Activated T-helper 2 cell treated with anti-CD3 and anti-CD28 coated beads, Interferon-gamma antibody, Interleukin-2, Interleukin-4, amounts not matched to agents 10 μg/mL and 5 μg/mL and 100 μg/mL, durations not matched to agents 14 hours and 24 hours and 36 hours (primary cell): ENCODE data around the gene UMODL1. TPM values are rescaled to one million over a fixed set of nuclear protein-coding genes. Genes with fewer than 3 reads are reported as not detected.
A peak's percentile ranks its signal among the peaks of the same experiment; 100 is the strongest.

Source experiments
- DNase-seq: peaks from one replicate; pipeline ENCODE4 v3.0.0; 2021; ENCODE audit warnings: low spot score
- H3K27ac Mint-ChIP-seq: one replicate; pipeline ENCODE4 v1.8.0; 2021; ENCODE audit warnings: mixed read lengths
- H3K27me3 Mint-ChIP-seq: one replicate; pipeline ENCODE4 v1.8.0; 2021; ENCODE audit warnings: low read depth, mixed read lengths
- H3K36me3 Mint-ChIP-seq: one replicate; pipeline ENCODE4 v1.8.0; 2021; ENCODE audit warnings: low read depth, mixed read lengths
- H3K4me1 Mint-ChIP-seq: one replicate; pipeline ENCODE4 v1.8.0; 2021; ENCODE audit warnings: low read depth, mixed read lengths
- H3K4me3 Mint-ChIP-seq: one replicate; pipeline ENCODE4 v1.8.0; 2021; ENCODE audit warnings: low read depth, mild to moderate bottlenecking, moderate library complexity, mixed read lengths
- H3K9me3 Mint-ChIP-seq: one replicate; pipeline ENCODE4 v1.8.0; 2021; ENCODE audit warnings: mixed read lengths
- intact Hi-C: fragments of 100-400 bp; cut with micrococcal nuclease; formaldehyde crosslinking; loops from one replicate; pipeline ENCODE4 v1.15.1; 2023
- total RNA-seq: library from RNA; stranded (reverse); gene quantifications from 2 replicates; pipeline ENCODE4 v1.2.3, GENCODE V29; 2022

The UMODL1 gene
- total RNA-seq, 1 donor from 2014 or later: not detected

DNA sequence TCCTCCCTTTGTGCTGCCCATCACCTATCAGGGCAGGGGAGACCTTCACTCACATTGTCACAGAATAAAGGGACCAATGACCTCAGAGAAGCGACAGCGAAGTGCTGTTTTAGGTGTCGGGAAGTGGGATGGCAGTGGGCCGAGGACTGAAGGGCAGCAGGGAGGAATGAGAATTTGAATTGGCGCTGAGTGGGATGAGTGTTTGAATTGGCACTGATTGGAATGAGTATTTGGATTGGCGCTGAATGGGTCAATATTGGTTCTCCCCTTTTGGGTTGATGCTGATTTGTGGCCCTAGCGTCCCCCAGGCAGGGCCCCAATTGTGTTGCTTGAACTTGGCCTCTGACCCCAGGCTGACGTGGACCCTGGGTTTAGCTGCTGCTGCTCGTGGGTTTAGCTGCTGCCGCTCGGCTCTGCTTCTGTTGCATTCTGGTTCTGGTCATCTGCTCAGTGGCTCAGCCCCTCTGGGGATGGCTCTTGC is 12.4 kb upstream of the UMODL1 start:
- Mint-ChIP-seq H3K36me3 (no peaks in the 10 kb centered on the region), H3K27ac (no peak overlapping the region), H3K27me3 (peaks cover 4% of the 10 kb centered on the region), H3K4me3 (no peak overlapping the region), H3K9me3 (no peaks in the 10 kb centered on the region), H3K4me1 (peaks cover 33% of the 10 kb centered on the region)
- DNase-seq: no peak
- intact Hi-C loops: no loop called here

DNA sequence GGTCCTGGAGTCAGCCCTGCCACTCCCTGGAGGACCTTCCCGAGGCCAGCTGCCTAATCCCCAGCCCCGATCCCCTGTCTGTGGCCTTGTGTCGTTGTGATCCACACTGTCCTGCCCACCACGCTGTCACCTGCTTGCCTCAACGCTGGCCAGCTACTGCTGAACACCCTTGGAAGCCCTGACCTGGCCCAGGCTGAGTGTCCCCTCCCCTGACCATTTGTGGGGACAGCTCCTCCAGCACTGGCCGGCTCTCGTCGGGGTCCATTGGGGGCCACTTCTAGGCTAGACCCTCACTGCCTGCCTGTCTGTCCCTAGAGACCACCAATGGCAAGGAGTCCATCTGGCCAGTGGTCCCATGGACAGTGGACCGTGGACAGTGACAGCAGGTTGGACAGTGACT is 12.0 kb upstream of the UMODL1 start:
- Mint-ChIP-seq H3K27ac (no peak overlapping the region), H3K36me3 (no peaks in the 10 kb centered on the region), H3K27me3 (peaks cover 4% of the 10 kb centered on the region), H3K4me1 (peaks cover 38% of the 10 kb centered on the region), H3K9me3 (no peaks in the 10 kb centered on the region), H3K4me3 (no peak overlapping the region)
- DNase-seq: no peak
- intact Hi-C loops: no loop called here

DNA sequence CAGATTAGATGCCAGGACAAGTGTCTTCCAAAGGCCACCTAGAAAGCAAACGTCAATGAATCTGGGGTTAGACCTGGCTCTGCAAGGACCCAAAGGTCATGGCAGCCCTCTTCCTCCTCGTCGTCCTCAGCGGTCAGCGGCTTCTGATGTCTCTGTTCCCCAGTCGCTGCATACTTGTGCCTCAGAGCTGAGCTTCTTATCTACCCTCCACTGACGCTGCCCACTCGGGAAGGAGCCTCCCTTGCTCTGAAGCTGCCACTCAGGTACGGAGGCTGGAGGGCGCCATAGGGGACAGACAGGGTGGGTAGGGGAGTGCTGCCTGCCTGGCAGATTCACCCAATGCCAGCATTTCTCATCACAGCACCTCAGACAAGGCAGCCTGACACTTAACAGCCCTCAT is 11.4 kb upstream of the UMODL1 start:
- no peak overlapping the region for H3K27ac Mint-ChIP-seq
- H3K27me3 Mint-ChIP-seq: peaks cover 4% of the 10 kb centered on the region
- H3K36me3 Mint-ChIP-seq: no peaks in the 10 kb centered on the region
- no peak for DNase-seq
- H3K4me1 Mint-ChIP-seq: peaks cover 42% of the 10 kb centered on the region
- no peaks in the 10 kb centered on the region for H3K9me3 Mint-ChIP-seq
- intact Hi-C loops: loop anchor here (5.0 kb wide), 1 partner anchor 48 kb away; no protein-coding TSS in a partner anchor
- no peak overlapping the region for H3K4me3 Mint-ChIP-seq

DNA sequence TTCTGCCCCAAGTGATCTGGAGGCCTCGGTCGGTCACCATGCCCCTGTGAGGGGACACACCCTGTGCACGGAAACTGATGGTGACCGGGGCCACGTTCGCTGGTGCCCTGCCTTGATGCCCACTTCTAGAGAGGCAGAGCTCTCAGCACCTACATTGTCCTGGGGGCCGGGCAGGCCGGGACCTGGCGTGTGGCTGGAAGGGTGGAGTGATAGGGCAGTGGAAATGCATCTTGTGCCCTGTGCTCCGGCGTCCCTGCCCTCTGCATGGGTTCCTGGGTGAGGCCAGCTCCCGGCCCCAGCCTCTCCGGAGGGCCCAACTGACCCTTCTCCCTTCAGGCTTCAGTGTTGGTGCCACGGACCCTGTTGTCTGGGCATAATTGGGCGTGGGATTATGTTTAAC is 11.0 kb upstream of the UMODL1 start:
- intact Hi-C loops: loop anchor here (5.0 kb wide), 1 partner anchor 47 kb away; no protein-coding TSS in a partner anchor
- Mint-ChIP-seq H3K4me1 (peaks cover 42% of the 10 kb centered on the region), H3K27me3 (peaks cover 4% of the 10 kb centered on the region), H3K36me3 (no peaks in the 10 kb centered on the region), H3K27ac (no peak overlapping the region), H3K9me3 (no peaks in the 10 kb centered on the region), H3K4me3 (no peak overlapping the region)
- no peak for DNase-seq

DNA sequence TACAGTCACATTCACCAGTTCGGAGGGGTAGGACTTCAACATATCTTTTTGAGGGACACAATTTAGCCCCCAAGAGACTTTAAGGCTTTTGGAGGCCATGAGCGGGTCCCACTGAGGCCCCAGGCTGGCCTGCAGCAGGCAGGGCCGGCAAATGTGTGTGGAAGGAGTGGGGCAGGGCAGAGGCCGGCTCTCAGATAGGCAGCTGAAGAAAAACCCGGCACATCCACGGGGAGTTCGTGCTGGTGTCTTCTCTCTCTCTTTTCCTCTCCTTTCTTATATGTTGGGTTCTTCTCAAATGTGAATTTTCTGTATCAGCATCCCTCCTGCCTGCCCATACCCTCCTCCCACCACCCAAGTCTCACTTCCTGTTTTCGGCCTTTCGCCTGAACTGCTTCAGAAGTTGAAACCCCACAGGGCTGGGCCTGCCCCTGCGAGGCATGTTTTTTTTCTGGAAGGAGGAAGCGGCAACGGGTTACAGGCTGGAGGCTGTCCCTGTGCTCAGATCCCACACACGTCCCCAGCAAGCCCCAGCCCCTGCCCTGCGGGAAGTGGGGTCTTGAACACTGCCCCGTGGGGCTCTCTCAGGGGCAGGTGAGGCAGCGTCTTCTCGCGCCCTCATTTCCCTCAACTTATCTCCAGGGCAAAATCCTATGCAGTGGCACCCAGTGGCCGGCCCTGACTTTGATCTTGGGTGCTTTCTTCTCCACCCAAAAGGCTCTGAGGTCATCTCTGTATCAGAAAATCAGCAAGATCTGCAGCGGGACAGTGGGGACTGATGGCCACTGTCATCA is 9.7 kb upstream of the UMODL1 start:
- H3K4me1 Mint-ChIP-seq: peaks cover 42% of the 10 kb centered on the region
- H3K9me3 Mint-ChIP-seq: no peaks in the 10 kb centered on the region
- no peaks in the 10 kb centered on the region for H3K36me3 Mint-ChIP-seq
- peak overlapping the region; percentile 70 for H3K4me3 Mint-ChIP-seq
- H3K27me3 Mint-ChIP-seq: peaks cover 4% of the 10 kb centered on the region
- intact Hi-C loops: loop anchor here (5.0 kb wide), 1 partner anchor 46 kb away; no protein-coding TSS in a partner anchor
- no peak for DNase-seq
- peak overlapping the region; percentile 83 for H3K27ac Mint-ChIP-seq

DNA sequence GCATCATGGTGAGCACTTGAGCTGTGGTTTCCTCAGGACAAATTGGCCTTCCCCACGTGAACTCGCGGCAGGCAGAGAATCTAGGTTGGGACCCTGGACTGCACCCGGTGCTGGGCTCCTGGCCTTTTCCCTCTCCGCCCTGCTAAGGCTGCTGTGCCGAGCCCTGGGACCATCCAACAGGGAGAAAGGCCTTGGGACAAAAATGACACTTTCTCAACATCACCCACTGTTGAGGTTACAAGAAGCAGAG is 9.2 kb upstream of the UMODL1 start:
- Mint-ChIP-seq H3K27me3 (peaks cover 2% of the 10 kb centered on the region), H3K27ac (peak overlapping the region; percentile 83), H3K4me1 (peaks cover 38% of the 10 kb centered on the region), H3K36me3 (no peaks in the 10 kb centered on the region), H3K9me3 (no peaks in the 10 kb centered on the region), H3K4me3 (peak overlapping the region; percentile 70)
- DNase-seq: no peak
- intact Hi-C loops: loop anchor here (1.0 to 5.0 kb wide), 3 partner anchors 45 to 161 kb away; no protein-coding TSS in a partner anchor

DNA sequence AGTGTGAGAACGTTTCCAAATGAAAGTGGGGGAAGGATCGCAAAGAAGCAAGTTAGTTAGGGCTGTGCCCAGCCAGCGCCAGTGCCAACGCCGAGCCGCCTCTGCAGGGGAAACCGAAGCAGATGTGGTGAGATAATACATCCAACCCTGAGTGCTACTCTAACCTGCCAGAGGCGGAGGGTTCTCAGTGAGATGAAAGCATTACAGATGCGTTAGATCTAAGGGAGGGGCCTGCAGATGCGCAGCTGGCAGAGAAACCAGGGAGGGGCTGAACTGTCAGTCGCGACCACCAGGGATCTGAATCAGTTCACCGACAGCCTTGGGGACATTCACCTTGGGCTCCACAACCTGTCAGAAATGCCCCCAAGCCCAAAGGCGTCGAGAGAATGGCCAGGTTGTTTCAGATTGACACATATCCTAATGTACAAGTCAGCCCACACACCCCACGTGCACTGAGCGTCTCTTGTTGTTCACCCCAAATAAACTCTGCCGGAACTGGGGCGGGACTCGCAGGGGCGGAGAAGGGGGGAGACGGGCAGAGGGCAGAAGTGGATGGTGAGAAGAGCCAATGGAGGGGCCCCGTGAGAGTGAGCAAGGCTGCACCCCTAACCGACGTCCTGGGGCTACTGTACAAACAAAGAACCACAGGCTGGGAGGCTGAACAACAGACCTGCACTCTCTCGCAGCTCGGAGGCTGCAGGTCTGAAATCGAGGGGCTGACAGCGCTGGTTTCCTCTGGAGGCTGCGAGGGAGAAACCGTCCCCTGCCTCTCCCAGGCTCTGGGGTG is 8.7 kb upstream of the UMODL1 start:
- intact Hi-C loops: loop anchor here (1.0 to 5.0 kb wide), 4 partner anchors 45 to 162 kb away; partner anchors contain the start of gene ZBTB21
- peak; percentile 87 for DNase-seq
- Mint-ChIP-seq H3K4me1 (peaks cover 38% of the 10 kb centered on the region), H3K4me3 (peak overlapping the region; percentile 70), H3K27me3 (no peaks in the 10 kb centered on the region), H3K9me3 (no peaks in the 10 kb centered on the region), H3K27ac (peak overlapping the region; percentile 83), H3K36me3 (no peaks in the 10 kb centered on the region)

DNA sequence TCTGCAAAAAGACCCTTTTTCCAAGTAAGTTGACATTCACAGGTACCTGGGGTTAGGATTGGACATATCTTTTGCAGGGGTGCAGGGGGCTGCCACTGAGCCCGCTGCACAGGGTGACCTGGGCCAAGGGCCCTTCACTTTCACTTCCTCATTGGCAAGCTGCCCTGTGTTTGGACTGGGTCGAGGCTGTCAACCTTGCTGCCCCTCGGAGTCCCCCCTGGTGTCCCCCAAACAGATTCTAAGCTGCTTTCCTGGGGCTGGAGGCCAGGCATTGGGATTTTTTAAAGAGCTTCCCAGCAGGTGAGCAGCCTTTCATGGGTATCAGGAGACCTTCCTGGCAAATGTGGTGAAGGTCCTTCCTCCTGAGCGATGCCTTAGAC is 7.9 kb upstream of the UMODL1 start:
- intact Hi-C loops: loop anchor here (1.0 to 5.0 kb wide), 3 partner anchors 44 to 162 kb away; partner anchors contain the start of gene ZBTB21
- H3K36me3 Mint-ChIP-seq: no peaks in the 10 kb centered on the region
- peak overlapping the region; percentile 79 for H3K27ac Mint-ChIP-seq
- peaks cover 35% of the 10 kb centered on the region for H3K4me1 Mint-ChIP-seq
- no peaks in the 10 kb centered on the region for H3K9me3 Mint-ChIP-seq
- H3K4me3 Mint-ChIP-seq: peak overlapping the region; percentile 70
- H3K27me3 Mint-ChIP-seq: no peaks in the 10 kb centered on the region
- no peak for DNase-seq

DNA sequence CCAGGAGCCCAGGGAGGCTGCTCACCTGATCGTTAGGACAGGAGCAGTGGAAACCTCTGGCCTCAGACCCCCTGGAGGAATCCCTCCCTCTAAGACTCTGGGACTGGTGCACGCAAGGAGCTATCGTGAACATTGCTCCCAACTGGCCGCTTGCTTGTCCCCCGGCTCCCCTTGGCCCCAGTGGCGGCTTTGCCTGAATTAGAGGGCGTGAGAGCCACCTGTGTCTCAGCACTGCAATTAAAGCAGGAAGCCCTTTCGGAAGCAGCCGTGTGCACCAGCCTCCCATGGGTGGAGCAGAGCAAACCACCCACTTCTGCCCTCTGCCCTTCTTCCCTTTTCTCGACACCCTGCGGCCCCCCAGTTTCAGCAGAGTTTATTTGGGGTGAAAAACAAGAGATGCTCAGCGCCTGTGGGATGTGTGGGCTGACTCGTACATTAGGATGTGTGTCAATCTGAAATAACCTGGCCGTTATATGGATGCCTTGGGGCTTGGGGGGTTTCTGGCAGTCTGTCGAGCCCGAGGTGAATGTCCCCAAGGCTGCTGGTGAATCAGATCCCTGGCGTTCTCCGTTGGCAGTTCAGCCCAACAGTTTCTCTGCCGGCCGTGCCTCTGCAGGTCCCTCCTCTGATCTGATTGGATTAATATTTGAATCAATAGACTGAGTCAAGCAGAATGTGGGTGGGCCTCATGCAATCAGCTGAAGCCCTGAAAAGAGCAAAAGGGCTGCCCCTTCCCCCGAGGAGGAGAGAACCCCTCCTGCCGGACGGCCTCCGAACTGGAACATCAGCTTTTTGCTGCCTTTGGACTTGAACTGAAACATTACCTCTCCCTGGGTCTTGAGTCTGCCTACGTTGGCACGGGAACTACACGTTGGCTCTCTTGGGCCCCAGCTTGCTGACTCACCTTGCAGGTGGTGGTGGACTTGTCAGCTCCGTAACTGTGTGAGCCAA is 7.3 kb upstream of the UMODL1 start:
- intact Hi-C loops: loop anchor here (1.0 to 5.0 kb wide), 3 partner anchors 43 to 163 kb away; partner anchors contain the start of gene ZBTB21
- peak overlapping the region; percentile 64 for H3K27ac Mint-ChIP-seq
- peak; percentile 34 for DNase-seq
- no peaks in the 10 kb centered on the region for H3K9me3 Mint-ChIP-seq
- H3K4me1 Mint-ChIP-seq: peaks cover 35% of the 10 kb centered on the region
- peak overlapping the region; percentile 70 for H3K4me3 Mint-ChIP-seq
- H3K36me3 Mint-ChIP-seq: no peaks in the 10 kb centered on the region
- H3K27me3 Mint-ChIP-seq: peaks cover 1% of the 10 kb centered on the region

DNA sequence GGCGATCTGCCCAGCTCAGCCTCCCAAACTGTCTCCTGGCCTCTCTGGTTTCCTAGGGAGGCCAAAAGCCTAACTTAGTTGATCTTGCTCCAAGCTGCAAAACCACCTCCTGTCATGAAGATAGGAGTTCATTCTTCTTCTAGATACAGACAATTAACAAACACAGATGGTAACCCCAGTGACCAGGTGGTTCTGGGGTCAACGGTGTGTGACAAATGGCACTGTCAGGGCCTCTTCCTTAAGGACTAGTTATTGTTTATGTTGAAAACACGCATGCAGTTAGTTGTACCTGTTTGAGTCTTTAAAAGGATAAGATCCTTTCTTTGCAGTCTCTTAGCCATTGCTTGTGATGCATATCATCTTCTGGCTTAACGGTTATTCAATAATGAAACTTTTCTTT is 4.6 kb upstream of the UMODL1 start:
- H3K4me3 Mint-ChIP-seq: no peak overlapping the region
- no peaks in the 10 kb centered on the region for H3K9me3 Mint-ChIP-seq
- H3K36me3 Mint-ChIP-seq: no peaks in the 10 kb centered on the region
- H3K27me3 Mint-ChIP-seq: peaks cover 7% of the 10 kb centered on the region
- DNase-seq: no peak
- no peak overlapping the region for H3K27ac Mint-ChIP-seq
- H3K4me1 Mint-ChIP-seq: peaks cover 29% of the 10 kb centered on the region
- intact Hi-C loops: no loop called here

DNA sequence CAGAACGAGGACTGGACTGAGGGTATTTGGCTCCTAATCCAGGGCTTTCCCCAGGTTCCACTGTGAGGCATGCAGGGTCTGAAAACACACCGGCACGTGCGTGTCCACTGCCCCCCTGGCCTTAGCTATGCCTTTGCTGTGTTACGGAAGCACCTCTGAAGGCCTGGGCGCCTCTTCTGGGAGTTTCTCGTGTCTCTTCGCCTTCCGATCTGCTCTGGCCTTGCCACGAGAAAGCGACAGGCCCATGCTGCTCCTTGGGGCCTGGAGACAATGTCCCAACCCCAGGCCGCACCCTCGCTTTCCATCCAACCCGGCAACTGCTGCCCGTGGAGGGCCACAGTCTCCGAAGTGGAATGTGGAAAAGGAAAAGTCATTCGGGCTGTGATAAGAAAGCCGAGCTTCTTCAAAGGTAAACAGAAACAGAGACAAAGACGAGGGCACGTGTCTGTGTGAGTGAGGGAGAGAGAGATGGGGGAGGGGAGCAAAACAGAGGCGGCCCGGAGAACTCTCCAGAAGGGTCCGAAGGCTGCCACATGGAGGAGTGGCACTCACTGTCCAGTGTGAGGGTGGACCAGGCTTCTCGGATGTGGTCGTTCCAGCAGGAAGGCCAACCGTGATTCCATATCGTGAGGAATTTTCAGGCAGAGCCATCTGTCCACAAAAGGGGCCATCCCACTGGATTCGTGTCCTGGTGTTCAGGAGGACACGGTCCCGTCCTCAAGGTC is 3.4 kb upstream of the UMODL1 start:
- no peak for DNase-seq
- H3K36me3 Mint-ChIP-seq: no peaks in the 10 kb centered on the region
- H3K4me3 Mint-ChIP-seq: no peak overlapping the region
- H3K27me3 Mint-ChIP-seq: peaks cover 10% of the 10 kb centered on the region
- H3K9me3 Mint-ChIP-seq: no peaks in the 10 kb centered on the region
- peaks cover 17% of the 10 kb centered on the region for H3K4me1 Mint-ChIP-seq
- no peak overlapping the region for H3K27ac Mint-ChIP-seq
- intact Hi-C loops: no loop called here

DNA sequence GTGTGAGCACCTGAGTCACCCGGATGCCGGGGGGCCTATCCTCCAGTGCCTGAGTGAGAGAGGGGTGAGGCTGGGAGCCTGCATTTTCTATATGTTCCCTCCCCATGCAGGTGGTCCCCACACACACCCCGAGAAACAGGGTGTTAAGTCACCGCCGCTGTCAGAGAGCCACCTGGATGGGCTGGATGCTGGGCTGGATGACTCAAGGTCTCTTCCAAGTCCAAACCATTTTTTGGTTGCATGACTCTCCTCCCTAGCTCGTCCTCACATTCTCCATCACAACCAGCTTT is 2.9 kb upstream of the UMODL1 start:
- intact Hi-C loops: no loop called here
- peaks cover 12% of the 10 kb centered on the region for H3K4me1 Mint-ChIP-seq
- no peak overlapping the region for H3K27ac Mint-ChIP-seq
- peaks cover 14% of the 10 kb centered on the region for H3K27me3 Mint-ChIP-seq
- no peaks in the 10 kb centered on the region for H3K9me3 Mint-ChIP-seq
- H3K4me3 Mint-ChIP-seq: no peak overlapping the region
- H3K36me3 Mint-ChIP-seq: no peaks in the 10 kb centered on the region
- DNase-seq: no peak
